HG03108 (cell line): ENCODE results near the gene PIP4K2A.

Source experiments
- ATAC-seq: cut with Tn5 transposase; IDR thresholded peaks from one replicate; pipeline ENCODE4 v1.9.1; 2021; ENCODE audit warnings: moderate library complexity; ENCODE audit not compliant: unreplicated experiment

The PIP4K2A gene

DNA sequence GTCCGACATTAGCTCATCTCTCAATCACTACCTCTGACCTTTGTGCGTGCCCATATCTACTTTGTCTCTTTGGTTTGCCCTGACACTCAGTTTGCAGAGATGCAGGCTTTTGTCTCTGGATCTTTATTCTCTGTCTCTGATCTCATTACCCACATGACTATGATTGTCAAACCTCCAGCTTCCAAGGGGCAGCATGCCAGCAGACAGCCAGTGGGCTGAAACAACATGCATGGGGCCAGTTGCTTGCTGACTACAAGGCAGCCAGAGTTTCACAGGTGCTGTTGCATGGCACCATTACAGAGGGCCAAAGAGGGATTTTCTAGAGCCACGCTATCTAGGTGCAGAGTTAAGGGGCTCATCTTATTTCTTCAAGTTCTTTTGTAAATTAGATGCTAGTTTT is 222.9 kb downstream of the PIP4K2A start:
- no peak for ATAC-seq

DNA sequence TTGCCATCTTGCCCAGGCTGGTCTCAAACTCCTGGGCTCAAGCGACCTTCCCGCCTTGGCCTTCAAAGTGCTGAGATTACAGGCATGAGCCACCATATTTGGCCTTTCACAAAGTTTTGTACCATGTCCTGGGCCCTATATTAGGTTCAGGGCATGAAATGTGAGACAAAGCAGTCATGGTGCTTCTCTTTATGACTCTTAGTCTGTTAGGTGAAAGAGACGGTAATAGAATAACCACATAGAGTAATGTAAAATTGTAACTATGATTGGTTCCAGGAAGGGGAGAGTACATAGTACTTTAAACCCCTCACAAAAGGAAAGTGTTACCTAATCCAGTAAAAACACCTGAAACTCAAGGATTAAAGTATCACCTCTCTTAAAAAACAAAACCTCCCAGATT is 224.4 kb downstream of the PIP4K2A start:
- ATAC-seq, result no peak

DNA sequence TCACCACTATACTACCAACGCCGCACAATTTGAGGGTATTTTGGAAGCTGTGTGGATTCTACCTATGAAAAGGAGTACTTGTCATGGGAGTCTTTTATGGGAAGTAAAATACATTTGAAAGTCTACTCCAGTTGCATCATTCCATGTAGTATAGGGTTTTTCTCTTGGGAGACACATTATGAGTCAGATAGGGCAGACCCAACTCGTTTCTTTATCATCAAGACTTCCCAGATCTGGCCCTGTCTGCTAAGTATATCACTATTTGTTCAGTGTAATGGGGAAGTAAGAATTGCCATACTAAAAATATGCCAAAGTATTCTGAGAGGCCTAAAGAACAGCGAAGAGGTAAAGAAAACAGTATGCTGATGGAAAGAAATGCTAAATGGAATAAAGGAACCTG is 224.9 kb downstream of the PIP4K2A start:
- ATAC-seq, result no peak

DNA sequence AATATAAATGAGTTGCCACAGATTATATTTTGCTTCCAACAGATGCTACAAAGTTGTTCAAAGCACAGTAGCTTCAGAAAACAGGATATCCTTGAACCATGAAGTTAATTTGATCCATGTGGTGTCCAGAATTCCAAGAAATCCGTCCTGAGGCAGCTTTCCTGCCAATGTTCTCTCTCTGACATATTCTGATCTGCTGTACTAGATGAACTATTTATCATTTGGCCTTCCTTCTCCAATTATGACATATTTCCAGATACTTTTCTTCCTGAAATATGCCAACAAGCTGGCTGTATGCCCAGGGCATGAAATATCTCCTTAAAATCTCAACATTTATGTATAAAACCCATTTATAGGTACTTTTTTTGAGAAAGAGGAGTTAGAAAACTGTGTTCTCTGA is 227.9 kb downstream of the PIP4K2A start:
- ATAC-seq, result no peak
